Suprapubic skin (tissue), 3 donors: ENCODE data around the gene SERTAD1.

Source experiments
- CTCF ChIP-seq, 2 donors: fragments of 200-600 bp in 1 of 2; fragments of 450-650 bp in 1 of 2; sonication (generic) in 1 of 2; IDR thresholded peaks; one replicate each; pipeline ENCODE4 v1.5.1; 2016 to 2019; ENCODE audit warnings: antibody characterized with exemption in 2 of 2, mild to moderate bottlenecking in 1 of 2, moderate library complexity in 1 of 2
- POLR2AphosphoS5 ChIP-seq, 3 donors: sonication (generic); formaldehyde crosslinking; IDR thresholded peaks; one replicate each; pipeline ENCODE4 v1.6.1; 2017; ENCODE audit warnings: antibody characterized with exemption in 3 of 3

- TF ChIP-seq POLR2AphosphoS5 (IDR thresholded peaks at IDR 0.05) (no peak), CTCF (IDR thresholded peaks at IDR 0.05) (no peak)
Observed at GRCh38 chr19:40449506-40449905, 23.7 kb upstream of the SERTAD1 start.
